Naive thymus-derived CD8-positive, alpha-beta T cell (primary cell): Measurements from ENCODE around the gene LIMK2. TPM values are rescaled to one million over a fixed set of nuclear protein-coding genes. Genes with fewer than 3 reads are reported as not detected.

Experiments
- ATAC-seq, 2 donors: fragments of 150-1000 bp; cut with Tn5 transposase in 1 of 2; sonication (Bioruptor Pico), chemical (Tn5 transposase) in 1 of 2; 1 replicate in 1 of 2; 2 replicates in 1 of 2; pipeline ENCODE4 v1.10.0; 2021; ENCODE audit warnings: mild to moderate bottlenecking in 2 of 2, moderate library complexity in 2 of 2
- POLR2A ChIA-PET: fragments of 350-600 bp; sonication (Branson Sonifier 250); formaldehyde crosslinking; loops from one replicate; lab custom pipeline; 2021; ENCODE audit warnings: antibody characterized with exemption; lab: Charles Lee
- DNase-seq, 10 donors: peaks; one replicate each; pipeline versions ENCODE4 v3.0.0 to v3.0.0-alpha.2; 2020 to 2022
- H3K27ac Mint-ChIP-seq, 10 donors: one replicate each; pipeline ENCODE4 v1.8.0; 2020 to 2022; ENCODE audit warnings: mild to moderate bottlenecking in 10 of 10, mixed read lengths in 10 of 10, moderate library complexity in 4 of 10, inconsistent platforms in 1 of 10
- H3K27me3 Mint-ChIP-seq, 5 donors: one replicate each; pipeline ENCODE4 v1.8.0; 2021 to 2022; ENCODE audit warnings: mixed read lengths in 5 of 5
- H3K36me3 Mint-ChIP-seq, 3 donors: one replicate each; pipeline ENCODE4 v1.8.0; 2020 to 2022; ENCODE audit warnings: mixed read lengths in 3 of 3, mild to moderate bottlenecking in 2 of 3, inconsistent platforms in 1 of 3
- H3K4me1 Mint-ChIP-seq, 4 donors: one replicate each; pipeline ENCODE4 v1.8.0; 2021 to 2022; ENCODE audit warnings: mixed read lengths in 4 of 4
- H3K4me3 Mint-ChIP-seq, 10 donors: one replicate each; pipeline ENCODE4 v1.8.0; 2020 to 2022; ENCODE audit warnings: mild to moderate bottlenecking in 10 of 10, mixed read lengths in 10 of 10, moderate library complexity in 6 of 10, inconsistent platforms in 1 of 10
- H3K9me3 Mint-ChIP-seq, 9 donors: one replicate each; pipeline ENCODE4 v1.8.0; 2020 to 2022; ENCODE audit warnings: mixed read lengths in 9 of 9, mild to moderate bottlenecking in 3 of 9, inconsistent platforms in 1 of 9, moderate library complexity in 1 of 9
- polyA plus RNA-seq, 3 donors: library from polyadenylated mRNA; unstranded; fragments of 300-500 nt; fragmentation: Illumina TruSeq; gene quantifications; one replicate each; pipeline ENCODE4 v1.2.3, GENCODE V29; 2021
- total RNA-seq, 8 experiments: library from RNA in 2 of 8; stranded (reverse) in 2 of 8; gene quantifications; one replicate each; pipeline ENCODE4 v1.2.3 and lab custom pipeline; 2021 to 2026

LIMK2 gene
- total and polyA plus RNA-seq, 5 experiments from 2014 or later, result 7.4 to 26.5 (median 20.7) TPM

GRCh38 chr22:31246687-31247086 is 34.6 kb downstream of the LIMK2 start:
- Mint-ChIP-seq H3K4me3 (peak overlapping the region in 3 of 10 donors; percentile 29 to 50 (median 41)), H3K9me3 (no peaks in the 10 kb centered on the region), H3K27ac (peak overlapping the region in 3 of 10 donors; percentile 7 to 42 (median 25)), H3K36me3 (peaks cover 0 to 2% (median 0%) of the 10 kb centered on the region in 3 donors), H3K27me3 (no peaks in the 10 kb centered on the region), H3K4me1 (peaks cover 8 to 44% (median 22%) of the 10 kb centered on the region in 4 donors)
- POLR2A ChIA-PET, result interaction anchor here (0.7 to 5.7 kb wide), 6 partner anchors 18 to 100 kb away, joined by 3 to 68 read pairs (median 10); partner anchors contain the start of genes PATZ1 and PIK3IP1
- DNase-seq (no peak), ATAC-seq (no peak)

- peak; percentile 3 to 10 for ATAC-seq
- DNase-seq, result no peak
- H3K27ac Mint-ChIP-seq, result peak overlapping the region in 9 of 10 donors; percentile 46 to 92 (median 86)
- H3K9me3 Mint-ChIP-seq, result no peaks in the 10 kb centered on the region
- peaks cover 8 to 44% (median 21%) of the 10 kb centered on the region in 4 donors for H3K4me1 Mint-ChIP-seq
- H3K27me3 Mint-ChIP-seq, result no peaks in the 10 kb centered on the region
- H3K36me3 Mint-ChIP-seq, result peaks cover 0 to 2% (median 0%) of the 10 kb centered on the region in 3 donors
- POLR2A ChIA-PET, result interaction anchor here (0.6 to 5.7 kb wide), 11 partner anchors 25 to 154 kb away, joined by 3 to 68 read pairs (median 4); partner anchors contain the start of genes LIMK2, PATZ1 and PIK3IP1
- peak overlapping the region; percentile 73 to 90 (median 84) for H3K4me3 Mint-ChIP-seq
These were observed 35.6 kb downstream of the LIMK2 start for GRCh38 chr22:31247726-31248125.

GRCh38 chr22:31248138-31248745 is 36.1 kb downstream of the LIMK2 start:
- Mint-ChIP-seq H3K4me3 (peak overlapping the region; percentile 73 to 90 (median 84)), H3K4me1 (peaks cover 8 to 43% (median 21%) of the 10 kb centered on the region in 4 donors), H3K36me3 (peaks cover 0 to 2% (median 0%) of the 10 kb centered on the region in 3 donors), H3K27me3 (no peaks in the 10 kb centered on the region), H3K27ac (peak overlapping the region; percentile 40 to 92 (median 85)), H3K9me3 (no peaks in the 10 kb centered on the region)
- peak; percentile 50 to 84 (median 70) for DNase-seq
- POLR2A ChIA-PET, result interaction anchor here (0.6 to 5.7 kb wide), 13 partner anchors 21 to 1028 kb away, joined by 3 to 68 read pairs (median 4); partner anchors contain the start of genes LIMK2, PATZ1 and PIK3IP1
- peak; percentile 100 for ATAC-seq

GRCh38 chr22:31248965-31249958 is 37.2 kb downstream of the LIMK2 start:
- H3K27ac Mint-ChIP-seq, result peak overlapping the region in 2 of 10 donors; percentile 46 to 51
- POLR2A ChIA-PET, result interaction anchor here (0.7 to 5.7 kb wide), 7 partner anchors 19 to 41 kb away, joined by 3 to 68 read pairs (median 10); partner anchors contain the start of gene PIK3IP1
- no peaks in the 10 kb centered on the region for H3K27me3 Mint-ChIP-seq
- ATAC-seq (no peak), DNase-seq (no peak)
- H3K4me3 Mint-ChIP-seq, result peak overlapping the region in 7 of 10 donors; percentile 12 to 90 (median 82)
- no peaks in the 10 kb centered on the region for H3K9me3 Mint-ChIP-seq
- H3K36me3 Mint-ChIP-seq, result peaks cover 0 to 2% (median 0%) of the 10 kb centered on the region in 3 donors
- peaks cover 8 to 43% (median 21%) of the 10 kb centered on the region in 4 donors for H3K4me1 Mint-ChIP-seq

- peaks cover 0 to 5% (median 0%) of the 10 kb centered on the region in 3 donors for H3K36me3 Mint-ChIP-seq
- POLR2A ChIA-PET, result interaction anchor here (0.7 to 1.5 kb wide), 6 partner anchors 13 to 96 kb away, joined by 4 to 5 read pairs (median 4); partner anchors contain the start of gene PATZ1
- H3K9me3 Mint-ChIP-seq, result no peaks in the 10 kb centered on the region
- no peaks in the 10 kb centered on the region for H3K27me3 Mint-ChIP-seq
- H3K4me3 Mint-ChIP-seq, result no peak overlapping the region
- DNase-seq (no peak), ATAC-seq (no peak)
- peaks cover 13 to 40% (median 23%) of the 10 kb centered on the region in 4 donors for H3K4me1 Mint-ChIP-seq
- peak overlapping the region in 1 of 10 donors; percentile 54 for H3K27ac Mint-ChIP-seq
These were observed 38.9 kb downstream of the LIMK2 start for GRCh38 chr22:31250740-31251600.

- H3K9me3 Mint-ChIP-seq, result no peaks in the 10 kb centered on the region
- H3K4me3 Mint-ChIP-seq, result no peak overlapping the region
- peaks cover 8 to 22% (median 13%) of the 10 kb centered on the region in 4 donors for H3K4me1 Mint-ChIP-seq
- POLR2A ChIA-PET, result interaction anchor here (1.0 to 1.9 kb wide), 4 partner anchors 19 to 38 kb away, joined by 4 to 12 read pairs (median 4); partner anchors contain the start of gene PIK3IP1
- H3K36me3 Mint-ChIP-seq, result peaks cover 0 to 16% (median 2%) of the 10 kb centered on the region in 3 donors
- DNase-seq (no peak), ATAC-seq (no peak)
- no peaks in the 10 kb centered on the region for H3K27me3 Mint-ChIP-seq
- H3K27ac Mint-ChIP-seq, result no peak overlapping the region
These were observed 41.9 kb downstream of the LIMK2 start for GRCh38 chr22:31253949-31254348.

- peak overlapping the region in 6 of 10 donors; percentile 9 to 56 (median 28) for H3K27ac Mint-ChIP-seq
- POLR2A ChIA-PET, result interaction anchor here (1.2 to 1.3 kb wide), 2 partner anchors 22 to 30 kb away, joined by 3 to 4 read pairs; no protein-coding TSS in a partner anchor
- H3K4me1 Mint-ChIP-seq, result peaks cover 2 to 23% (median 16%) of the 10 kb centered on the region in 4 donors
- no peaks in the 10 kb centered on the region for H3K27me3 Mint-ChIP-seq
- DNase-seq (no peak), ATAC-seq (no peak)
- no peak overlapping the region for H3K4me3 Mint-ChIP-seq
- H3K36me3 Mint-ChIP-seq, result peaks cover 0 to 50% (median 18%) of the 10 kb centered on the region in 3 donors
- no peaks in the 10 kb centered on the region for H3K9me3 Mint-ChIP-seq
These were observed 47.8 kb downstream of the LIMK2 start for GRCh38 chr22:31259798-31260473.

GRCh38 chr22:31260474-31260856 is 48.4 kb downstream of the LIMK2 start:
- Mint-ChIP-seq H3K9me3 (no peaks in the 10 kb centered on the region), H3K27ac (peak overlapping the region in 5 of 10 donors; percentile 20 to 48 (median 32)), H3K4me3 (no peak overlapping the region), H3K4me1 (peaks cover 0 to 19% (median 13%) of the 10 kb centered on the region in 4 donors), H3K36me3 (peaks cover 0 to 50% (median 18%) of the 10 kb centered on the region in 3 donors), H3K27me3 (no peaks in the 10 kb centered on the region)
- ATAC-seq (no peak), DNase-seq (no peak)
- POLR2A ChIA-PET, result no interaction called here

GRCh38 chr22:31262312-31263133 is 50.4 kb downstream of the LIMK2 start:
- DNase-seq, result peak in 1 of 10 donors; percentile 57
- ATAC-seq, result no peak
- H3K9me3 Mint-ChIP-seq, result no peaks in the 10 kb centered on the region
- POLR2A ChIA-PET, result interaction anchor here (0.6 to 2.5 kb wide), 6 partner anchors 9 to 28 kb away, joined by 3 to 7 read pairs (median 4); no protein-coding TSS in a partner anchor
- H3K4me3 Mint-ChIP-seq, result no peak overlapping the region
- H3K27ac Mint-ChIP-seq, result peak overlapping the region in 2 of 10 donors; percentile 48 to 61
- peaks cover 0 to 60% (median 18%) of the 10 kb centered on the region in 3 donors for H3K36me3 Mint-ChIP-seq
- H3K27me3 Mint-ChIP-seq, result no peaks in the 10 kb centered on the region
- H3K4me1 Mint-ChIP-seq, result peaks cover 0 to 24% (median 11%) of the 10 kb centered on the region in 4 donors
